ENCODE results near the gene NDST1. TPM values are rescaled to one million over a fixed set of nuclear protein-coding genes. Genes with fewer than 3 reads are reported as not detected.

NDST1 gene
- total RNA-seq, 4 donors from 2014 or later: 10.9 to 86.0 (median 42.5) TPM

DNA sequence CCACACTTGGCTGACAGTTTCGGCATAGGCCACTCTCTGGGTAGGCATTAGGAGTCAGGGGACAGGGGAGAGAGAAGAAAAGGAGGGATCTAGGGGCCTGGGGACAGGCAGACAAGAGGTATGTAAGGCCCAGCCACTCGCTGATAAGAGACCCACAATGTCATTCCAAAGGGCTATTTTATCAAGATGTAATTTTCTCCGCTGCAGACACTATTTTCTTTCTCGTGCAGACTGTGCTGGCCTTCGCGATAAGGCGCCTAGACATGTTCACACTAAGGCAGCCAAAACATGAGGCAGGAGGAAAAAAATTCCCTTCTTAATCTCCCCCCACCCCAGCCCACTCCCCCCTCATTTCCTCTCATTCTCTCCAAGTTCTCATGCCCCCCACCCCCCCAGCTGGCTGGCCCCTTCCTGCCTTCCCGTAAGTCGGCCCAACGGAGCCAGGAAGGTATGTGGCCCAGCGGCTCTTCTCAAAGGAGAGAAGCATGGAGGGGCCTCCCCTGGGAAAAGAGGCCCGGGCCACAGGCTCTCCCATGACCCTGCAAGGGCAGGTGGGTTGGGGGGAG is 87.6 kb downstream of the NDST1 start:
- intact Hi-C loops (cut with DNase I; ENCODE audit: low total_unique reads): no loop called here
- no peak for TF ChIP-seq POLR2A (IDR thresholded peaks at IDR 0.05)
- TF ChIP-seq, protein P1, sequence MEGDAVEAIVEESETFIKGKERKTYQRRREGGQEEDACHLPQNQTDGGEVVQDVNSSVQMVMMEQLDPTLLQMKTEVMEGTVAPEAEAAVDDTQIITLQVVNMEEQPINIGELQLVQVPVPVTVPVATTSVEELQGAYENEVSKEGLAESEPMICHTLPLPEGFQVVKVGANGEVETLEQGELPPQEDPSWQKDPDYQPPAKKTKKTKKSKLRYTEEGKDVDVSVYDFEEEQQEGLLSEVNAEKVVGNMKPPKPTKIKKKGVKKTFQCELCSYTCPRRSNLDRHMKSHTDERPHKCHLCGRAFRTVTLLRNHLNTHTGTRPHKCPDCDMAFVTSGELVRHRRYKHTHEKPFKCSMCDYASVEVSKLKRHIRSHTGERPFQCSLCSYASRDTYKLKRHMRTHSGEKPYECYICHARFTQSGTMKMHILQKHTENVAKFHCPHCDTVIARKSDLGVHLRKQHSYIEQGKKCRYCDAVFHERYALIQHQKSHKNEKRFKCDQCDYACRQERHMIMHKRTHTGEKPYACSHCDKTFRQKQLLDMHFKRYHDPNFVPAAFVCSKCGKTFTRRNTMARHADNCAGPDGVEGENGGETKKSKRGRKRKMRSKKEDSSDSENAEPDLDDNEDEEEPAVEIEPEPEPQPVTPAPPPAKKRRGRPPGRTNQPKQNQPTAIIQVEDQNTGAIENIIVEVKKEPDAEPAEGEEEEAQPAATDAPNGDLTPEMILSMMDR (IDR thresholded peaks at IDR 0.05): no peak
- H3K9me3 ChIP-seq: no peaks in the 10 kb centered on the region
- H3K4me1 ChIP-seq: peaks cover 0 to 13% of the 10 kb centered on the region in 2 donors
- no peak for DNase-seq
- H3K4me3 ChIP-seq: no peak overlapping the region
- no peaks in the 10 kb centered on the region for H3K27me3 ChIP-seq
- no peaks in the 10 kb centered on the region for H3K36me3 ChIP-seq
- H3K27ac ChIP-seq: peak overlapping the region; percentile 2 to 15

DNA sequence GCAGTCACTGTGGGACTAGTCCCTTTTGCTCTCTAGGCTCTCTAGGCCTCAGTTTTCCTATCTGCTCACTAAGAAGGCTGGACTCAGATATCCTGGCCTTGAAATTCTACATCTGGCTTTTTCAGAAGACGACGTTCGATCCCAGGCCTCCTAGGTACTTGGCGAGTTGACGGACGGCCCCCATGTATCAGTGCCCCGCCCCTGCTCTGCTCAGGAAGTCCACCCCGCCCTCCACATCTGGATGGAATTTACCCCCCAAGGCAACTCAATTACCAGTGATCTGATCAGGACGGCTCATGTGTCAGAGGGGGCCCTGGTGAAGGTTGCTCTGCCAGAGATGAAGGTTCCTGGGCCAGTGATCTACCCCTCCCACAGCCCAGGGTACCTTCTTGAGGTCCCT is 88.4 kb downstream of the NDST1 start:
- intact Hi-C loops (cut with DNase I; ENCODE audit: low total_unique reads): no loop called here
- H3K4me1 ChIP-seq: peaks cover 0 to 10% of the 10 kb centered on the region in 2 donors
- H3K36me3 ChIP-seq: no peaks in the 10 kb centered on the region
- no peaks in the 10 kb centered on the region for H3K27me3 ChIP-seq
- H3K27ac ChIP-seq: peak overlapping the region; percentile 2 to 15
- no peak for DNase-seq
- H3K4me3 ChIP-seq: no peak overlapping the region
- TF ChIP-seq POLR2A (IDR thresholded peaks at IDR 0.05): no peak
- TF ChIP-seq, protein P1 (IDR thresholded peaks at IDR 0.05): no peak
- no peaks in the 10 kb centered on the region for H3K9me3 ChIP-seq

DNA sequence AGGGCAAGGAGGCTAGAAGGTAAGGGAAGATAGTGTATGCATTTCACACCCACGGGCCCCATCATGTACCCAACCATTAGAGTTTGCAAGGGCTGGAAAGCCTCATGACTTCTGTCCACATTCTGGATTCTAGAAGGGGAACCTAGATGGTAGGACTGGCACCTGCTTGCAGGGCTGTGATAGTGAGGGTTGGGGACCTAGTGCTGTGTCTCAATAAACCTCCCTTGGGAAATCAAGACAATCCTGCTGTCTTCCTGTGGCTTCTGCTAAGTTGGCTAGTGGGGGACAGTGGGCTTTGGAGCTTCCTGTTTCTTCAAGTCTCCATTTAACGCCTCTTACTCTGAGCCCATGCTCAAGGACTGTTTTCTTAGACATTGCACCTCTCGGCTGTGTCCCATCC is 88.9 kb downstream of the NDST1 start:
- Histone ChIP-seq H3K27me3 (no peaks in the 10 kb centered on the region), H3K36me3 (no peaks in the 10 kb centered on the region), H3K4me3 (no peak overlapping the region), H3K4me1 (peaks cover 0 to 8% of the 10 kb centered on the region in 2 donors), H3K9me3 (no peaks in the 10 kb centered on the region), H3K27ac (peak overlapping the region in 1 of 2 donors; percentile 2)
- TF ChIP-seq, protein P1 (IDR thresholded peaks at IDR 0.05): no peak
- TF ChIP-seq POLR2A (IDR thresholded peaks at IDR 0.05): no peak
- no peak for DNase-seq
- intact Hi-C loops (cut with DNase I; ENCODE audit: low total_unique reads): no loop called here

DNA sequence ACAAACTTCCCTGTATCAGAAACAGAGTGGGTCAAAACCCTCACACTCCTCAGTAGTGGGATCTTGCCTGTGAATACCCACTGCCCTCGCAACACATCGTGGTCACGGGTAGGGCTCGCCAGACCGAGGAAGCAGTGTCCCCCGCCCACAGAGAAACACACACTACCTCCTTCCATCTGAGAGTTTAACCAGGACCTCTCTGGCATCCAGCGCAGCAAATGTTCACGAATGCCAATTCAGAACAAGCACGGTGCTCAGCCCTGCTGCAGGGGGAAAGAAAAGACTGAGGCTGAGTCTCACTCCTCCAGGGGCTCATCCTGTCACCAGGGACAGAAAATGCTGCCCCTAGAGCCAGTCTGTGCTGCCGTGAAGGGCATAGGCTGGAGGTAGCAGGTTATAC is 90.1 kb downstream of the NDST1 start:
- Histone ChIP-seq H3K9me3 (no peaks in the 10 kb centered on the region), H3K4me3 (no peak overlapping the region), H3K36me3 (no peaks in the 10 kb centered on the region), H3K27ac (peak overlapping the region in 1 of 2 donors; percentile 26), H3K27me3 (no peaks in the 10 kb centered on the region), H3K4me1 (peaks cover 0 to 8% of the 10 kb centered on the region in 2 donors)
- no peak for DNase-seq
- TF ChIP-seq, protein P1 (IDR thresholded peaks at IDR 0.05): no peak
- no peak for TF ChIP-seq POLR2A (IDR thresholded peaks at IDR 0.05)
- intact Hi-C loops (cut with DNase I; ENCODE audit: low total_unique reads): no loop called here

DNA sequence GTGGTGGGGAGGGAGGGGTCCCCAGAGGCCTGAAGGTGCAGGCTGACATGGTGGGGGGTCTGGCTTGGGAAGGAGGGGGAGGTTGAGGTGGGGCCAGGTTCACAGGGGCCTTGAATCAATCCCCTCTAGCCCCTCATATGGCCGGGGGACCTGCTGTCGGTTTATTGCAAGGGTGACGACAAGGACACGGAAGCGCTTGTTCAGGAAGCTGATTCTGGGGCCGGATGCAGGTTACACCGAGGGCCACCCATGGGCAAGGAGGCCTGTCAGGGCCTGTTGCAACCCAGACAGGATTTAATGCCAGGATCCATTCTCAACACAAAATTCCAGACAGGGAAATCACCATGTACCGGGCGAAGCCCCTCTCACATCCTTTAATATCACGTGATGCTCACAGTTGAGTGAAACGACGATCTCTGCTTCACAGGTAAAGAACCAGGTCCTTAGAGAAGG is 90.9 kb downstream of the NDST1 start:
- H3K27me3 ChIP-seq: no peaks in the 10 kb centered on the region
- H3K4me3 ChIP-seq: no peak overlapping the region
- H3K27ac ChIP-seq: peak overlapping the region; percentile 5 to 68
- intact Hi-C loops (cut with DNase I; ENCODE audit: low total_unique reads): no loop called here
- H3K4me1 ChIP-seq: peaks cover 0 to 8% of the 10 kb centered on the region in 2 donors
- H3K9me3 ChIP-seq: no peaks in the 10 kb centered on the region
- TF ChIP-seq POLR2A (IDR thresholded peaks at IDR 0.05): no peak
- TF ChIP-seq, protein P1 (IDR thresholded peaks at IDR 0.05): no peak
- no peaks in the 10 kb centered on the region for H3K36me3 ChIP-seq
- no peak for DNase-seq
